Caki2 (cell line): Measurements from ENCODE around the gene URAD. TPM values are rescaled to one million over a fixed set of nuclear protein-coding genes. Genes with fewer than 3 reads are reported as not detected.

Experiments
- DNase-seq: peaks from one replicate; pipeline ENCODE4 v3.0.0-alpha.2; 2015; ENCODE audit warnings: low read depth
- in situ Hi-C: cut with HindIII; loops from 2 replicates; pipeline ENCODE4 v1.10.0; 2016; ENCODE audit warnings: low sequenced_read_pairs, low pct_unique_long_range_greater_than_20kb, mixed read lengths
- total RNA-seq: library from RNA; depleted of rRNA; stranded (reverse); fragments of >200 nt; shearing (Covaris generic); gene quantifications from 2 replicates; pipeline ENCODE4 v1.2.3, GENCODE V29; 2014; ENCODE audit warnings: low replicate concordance

URAD gene
- total RNA-seq, 1 experiment from 2014 or later = not detected

DNA sequence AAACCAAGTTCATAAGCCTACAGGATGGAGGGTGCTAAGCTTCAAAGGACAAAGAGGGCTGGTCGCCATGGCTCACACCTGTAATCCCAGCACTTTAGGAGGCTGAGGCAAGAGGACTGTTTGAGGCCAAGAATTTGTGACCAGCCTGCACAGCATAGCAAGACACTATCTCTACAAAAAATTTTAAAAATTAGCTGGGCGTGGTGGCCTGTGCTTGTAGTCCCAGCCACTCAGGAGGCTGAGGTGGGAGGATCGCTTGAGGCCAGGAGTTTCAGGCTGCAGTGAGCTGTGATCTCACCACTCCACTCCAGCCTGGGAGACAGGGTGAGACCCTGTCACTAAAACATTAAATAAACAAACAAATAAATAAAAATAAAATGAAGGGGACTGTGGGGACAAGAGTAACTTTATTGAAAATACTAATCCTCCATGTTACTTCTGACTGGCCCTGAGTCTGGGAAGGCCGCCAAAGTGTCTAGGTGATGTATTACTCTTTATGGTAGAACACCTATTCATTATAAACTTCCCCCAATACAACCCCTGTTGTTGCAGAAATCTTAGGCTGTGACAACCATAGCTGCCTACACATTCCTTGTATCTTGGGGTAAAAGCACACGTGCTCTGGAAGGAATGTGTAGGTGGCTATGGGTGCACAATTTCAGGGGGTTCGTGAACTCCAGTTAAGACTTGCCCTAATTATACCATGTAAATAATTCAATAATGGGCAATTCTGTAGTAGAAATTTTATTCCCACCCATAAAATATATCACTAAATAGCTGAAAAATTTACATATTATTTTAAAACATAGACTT lies 14.6 kb upstream of the URAD start:
- DNase-seq = no peak
- in situ Hi-C loops = no loop called here

DNA sequence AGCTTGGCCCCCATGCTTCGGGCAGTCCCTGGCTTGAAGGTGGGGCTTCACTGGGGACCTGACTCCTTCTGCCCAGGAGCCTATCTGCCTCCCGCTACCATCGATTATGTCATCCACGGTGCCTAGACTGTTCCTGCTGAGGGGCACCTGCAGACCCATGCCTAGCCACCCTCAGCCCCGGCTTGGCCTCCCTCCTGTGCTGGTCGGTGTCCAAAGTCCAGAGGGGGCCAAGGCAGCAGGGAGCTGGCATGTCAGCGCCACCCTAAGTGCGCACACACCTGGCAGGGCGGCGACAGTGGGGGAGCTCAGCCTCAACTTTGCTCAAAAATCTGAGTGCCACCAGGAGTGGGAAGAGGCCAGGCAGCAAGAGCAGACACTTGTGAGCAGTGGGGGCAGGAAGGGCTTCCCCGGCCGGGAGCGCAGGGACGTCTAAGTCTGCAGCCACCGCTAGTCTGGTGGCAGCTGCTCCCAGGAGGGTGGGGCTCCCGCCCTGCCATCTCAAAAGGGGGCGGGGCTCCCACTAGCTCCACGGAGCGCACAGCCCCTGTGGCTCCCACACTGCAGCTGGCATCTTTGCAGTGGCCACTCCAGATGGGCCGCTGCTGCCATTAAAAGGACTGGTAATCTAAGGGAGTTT lies 13.5 kb upstream of the URAD start:
- DNase-seq = no peak
- in situ Hi-C loops = no loop called here

DNA sequence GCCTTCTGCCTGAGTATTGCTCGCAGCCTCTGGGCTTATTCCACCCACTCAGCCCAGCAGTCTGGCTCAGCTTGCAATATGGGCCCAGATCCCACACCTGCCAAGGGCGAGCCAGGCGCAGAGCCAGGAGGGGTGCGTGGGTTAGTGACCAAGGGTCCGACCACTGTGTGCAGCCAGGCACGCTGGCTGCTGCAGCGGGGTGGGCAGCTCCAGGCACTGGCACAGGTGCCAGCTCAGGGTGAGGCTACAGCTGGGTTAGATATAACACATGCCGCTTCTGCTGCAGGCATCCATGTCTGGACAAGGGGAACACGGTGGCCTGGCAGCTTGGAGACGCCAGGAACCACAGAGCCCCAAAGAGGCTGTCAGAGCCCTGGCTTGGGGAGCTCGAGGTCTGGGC lies 12.6 kb upstream of the URAD start:
- in situ Hi-C loops = no loop called here
- no peak for DNase-seq

DNA sequence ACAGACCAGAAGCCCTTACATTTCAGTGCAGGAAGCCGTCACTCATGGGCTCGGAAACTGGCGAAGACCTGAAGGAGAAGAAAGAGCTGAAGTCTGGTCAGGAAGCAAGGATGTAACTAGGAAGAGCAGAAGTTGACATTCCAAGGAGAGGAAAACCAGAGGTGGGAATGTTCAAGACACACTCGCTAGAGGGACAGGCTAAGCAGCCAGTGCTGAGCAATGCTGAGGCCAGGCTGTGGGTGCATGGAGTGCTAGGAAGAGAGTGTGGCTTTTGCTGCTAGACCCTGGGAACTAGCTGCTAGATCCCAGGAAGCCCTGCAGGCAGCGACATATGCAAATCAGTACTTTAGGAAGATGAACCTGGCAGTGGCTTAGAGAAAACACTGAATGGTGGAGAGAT lies 12.1 kb upstream of the URAD start:
- DNase-seq = no peak
- in situ Hi-C loops = no loop called here

DNA sequence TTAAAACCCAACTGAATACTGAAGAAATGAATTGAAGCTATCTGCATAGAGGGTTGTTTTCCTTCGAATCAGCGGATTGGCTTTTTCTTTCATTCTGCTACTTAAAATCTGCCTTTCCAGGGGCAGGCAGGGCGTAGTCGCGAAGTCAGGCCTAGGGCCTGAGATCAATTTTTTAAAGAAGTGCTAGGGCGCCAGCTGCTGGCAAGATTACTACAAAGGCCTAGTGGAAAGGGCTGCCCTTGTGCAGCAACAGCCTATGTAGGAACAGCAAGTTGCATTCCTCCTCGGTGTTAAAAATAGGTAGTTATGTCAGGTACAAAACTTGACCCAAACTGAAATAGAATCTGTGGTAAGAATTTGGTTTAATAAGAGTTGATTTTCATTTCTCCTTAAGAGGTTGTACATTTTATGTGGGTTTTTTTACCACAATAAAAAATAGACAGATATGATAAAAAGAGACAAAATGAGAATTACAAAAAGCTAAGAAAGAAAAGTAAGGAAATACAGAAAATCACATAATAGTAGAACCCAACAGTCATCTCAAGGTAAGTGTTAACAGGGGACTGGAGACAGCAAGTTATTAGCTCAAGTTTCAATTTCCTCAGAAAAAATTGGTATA lies 9.5 kb upstream of the URAD start:
- DNase-seq = peak; percentile 7
- in situ Hi-C loops = no loop called here

DNA sequence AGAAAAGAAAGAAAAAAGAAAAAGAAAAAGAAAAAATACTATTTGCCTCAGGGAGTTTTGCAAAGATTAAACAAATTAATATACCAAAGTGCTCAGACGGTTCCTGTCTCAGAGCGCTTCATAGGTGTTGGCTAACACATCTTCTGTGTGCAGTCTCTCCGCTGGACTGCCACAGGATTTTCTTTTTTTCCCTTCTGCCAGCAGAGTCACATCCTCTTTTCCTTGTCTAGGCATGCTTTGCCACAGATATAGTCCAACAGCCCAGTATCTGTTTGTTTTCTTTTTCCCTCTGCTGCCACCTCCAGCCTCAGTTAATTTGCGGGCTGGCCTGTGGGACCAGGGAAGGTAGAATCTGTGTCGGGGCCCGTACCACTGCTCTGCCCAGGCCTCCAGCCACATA lies 3.4 kb upstream of the URAD start:
- in situ Hi-C loops = no loop called here
- DNase-seq = no peak

DNA sequence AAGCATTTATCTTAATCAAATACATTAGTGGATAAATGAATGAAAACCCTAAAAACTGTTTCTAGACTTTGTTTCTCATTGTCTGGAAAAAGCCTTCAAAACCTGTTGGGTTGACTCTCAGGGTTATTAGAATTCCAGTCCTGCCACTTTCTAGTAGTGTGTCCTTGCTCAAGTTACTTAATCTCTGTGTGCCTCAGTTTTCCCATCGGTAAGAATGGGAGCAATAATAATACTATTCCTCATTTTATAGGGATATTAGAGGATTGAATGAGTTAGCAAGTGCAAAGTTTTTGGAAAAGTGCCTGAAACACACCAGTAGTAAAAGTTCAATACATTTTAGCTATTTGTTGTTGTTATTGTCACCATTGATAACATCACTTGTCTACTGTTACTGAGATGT lies 2.9 kb downstream of the URAD start:
- DNase-seq = no peak
- in situ Hi-C loops = no loop called here

DNA sequence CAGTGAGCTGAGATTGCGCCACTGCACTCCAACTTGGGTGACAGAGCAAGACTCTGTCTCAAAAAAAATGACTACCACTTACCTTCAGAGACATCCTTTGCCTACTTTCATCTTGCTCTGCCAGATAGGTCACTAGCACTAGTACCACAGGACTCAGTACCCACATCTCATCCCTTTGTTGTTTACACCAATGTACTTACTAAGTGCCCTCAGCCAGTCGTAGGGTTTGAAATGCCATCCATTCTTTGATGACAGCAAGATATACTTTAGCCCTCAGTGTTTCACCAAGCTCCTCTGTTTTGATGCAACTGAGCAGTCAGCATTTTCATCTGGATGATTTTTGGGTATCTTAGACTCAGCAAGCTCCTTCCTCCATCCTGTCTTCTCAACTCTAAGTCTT lies 6.1 kb downstream of the URAD start:
- in situ Hi-C loops = no loop called here
- DNase-seq = no peak

DNA sequence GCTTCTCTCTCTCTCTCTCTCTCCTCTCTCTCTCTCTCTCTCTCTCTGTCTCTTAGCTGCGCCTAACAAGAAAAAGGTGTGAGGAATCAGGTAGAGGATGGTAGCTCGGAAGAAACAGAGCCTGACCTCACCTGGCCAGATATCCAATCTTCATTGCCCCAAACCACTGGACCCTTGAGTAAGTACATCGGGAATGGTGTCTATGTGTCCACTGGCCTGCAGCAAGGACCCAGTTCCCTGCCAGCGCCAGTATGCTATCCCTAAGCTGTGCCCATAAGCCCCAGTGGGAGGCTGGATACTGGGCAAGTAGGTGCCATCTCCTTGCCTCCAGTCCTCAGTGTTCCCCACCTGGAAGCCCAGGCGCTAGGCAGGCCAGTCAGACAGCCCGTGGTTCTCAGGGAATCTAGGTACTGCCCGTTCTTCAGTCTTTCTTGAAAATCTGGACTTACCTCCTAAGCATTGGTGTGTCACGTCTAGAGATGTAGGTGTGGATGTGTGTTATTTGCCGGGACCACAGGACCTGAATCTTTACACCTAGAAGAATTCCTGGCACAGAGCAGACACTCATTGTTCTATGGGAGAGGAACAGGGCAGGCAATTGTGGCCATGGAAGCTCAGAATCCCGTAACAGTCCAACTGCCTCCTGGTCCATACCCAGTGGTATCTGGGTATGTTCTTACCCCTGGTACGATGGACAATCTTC lies 7.3 kb downstream of the URAD start:
- no peak for DNase-seq
- in situ Hi-C loops = no loop called here

DNA sequence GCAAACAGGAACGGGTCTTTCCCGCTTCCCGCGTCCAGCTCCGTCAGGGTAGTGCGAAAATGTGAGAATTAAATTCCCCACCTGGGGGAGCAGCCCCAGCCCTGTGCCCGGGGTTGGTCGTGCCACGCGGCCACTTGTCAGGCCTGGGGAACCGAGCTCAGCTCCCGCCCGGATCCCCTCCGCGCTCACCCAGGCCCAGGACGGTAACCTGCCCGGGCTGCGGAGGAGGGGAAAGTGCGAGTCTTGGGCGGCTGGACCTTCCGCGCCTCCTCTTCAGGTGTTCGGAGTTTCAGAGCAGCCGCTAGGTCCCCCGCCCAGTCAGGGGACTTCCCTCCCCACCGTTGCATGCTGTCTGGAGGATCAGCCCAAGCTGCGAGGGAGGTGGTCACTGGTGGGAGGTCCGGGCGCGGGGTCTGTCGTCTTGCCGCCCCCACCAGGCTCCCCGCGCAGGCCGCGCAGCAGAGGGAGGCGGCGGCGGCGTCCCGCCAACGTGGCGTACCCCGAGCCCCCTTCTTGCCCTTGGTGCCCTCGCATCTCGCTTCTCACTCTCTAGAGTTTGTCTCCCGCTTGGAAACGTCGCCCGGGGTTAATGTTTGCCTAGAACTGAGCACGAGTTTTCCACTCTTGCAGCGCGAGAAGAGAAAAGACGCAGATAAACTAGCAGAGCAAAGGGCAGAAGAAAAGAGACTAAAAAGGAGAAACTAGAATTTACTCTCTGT lies 8.1 kb downstream of the URAD start:
- no peak for DNase-seq
- in situ Hi-C loops = no loop called here

DNA sequence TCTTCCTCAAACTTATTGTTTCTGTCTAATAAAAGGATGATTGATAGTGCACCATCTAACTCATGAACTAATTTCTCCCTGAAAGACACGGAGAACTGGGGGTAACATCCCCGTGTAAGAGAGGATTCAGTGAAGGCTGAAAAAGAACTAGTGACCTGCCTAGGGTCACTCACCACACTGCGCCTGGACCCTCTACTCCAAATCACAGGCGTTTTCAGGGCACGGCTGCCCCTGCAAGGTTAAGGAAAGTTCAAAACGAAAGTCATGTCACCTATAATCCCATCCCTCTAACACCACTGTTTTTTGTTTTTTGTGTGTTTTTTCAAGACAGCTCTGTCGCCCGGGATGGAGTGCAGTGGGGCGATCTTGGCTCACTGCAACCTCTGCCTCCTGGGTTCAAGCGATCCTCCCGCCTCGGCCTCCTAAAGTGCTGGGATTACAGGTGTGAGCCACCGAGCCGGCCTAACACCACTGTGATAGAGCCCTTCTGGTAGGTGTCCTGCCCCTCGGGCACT lies 8.7 kb downstream of the URAD start:
- DNase-seq = no peak
- in situ Hi-C loops = no loop called here

DNA sequence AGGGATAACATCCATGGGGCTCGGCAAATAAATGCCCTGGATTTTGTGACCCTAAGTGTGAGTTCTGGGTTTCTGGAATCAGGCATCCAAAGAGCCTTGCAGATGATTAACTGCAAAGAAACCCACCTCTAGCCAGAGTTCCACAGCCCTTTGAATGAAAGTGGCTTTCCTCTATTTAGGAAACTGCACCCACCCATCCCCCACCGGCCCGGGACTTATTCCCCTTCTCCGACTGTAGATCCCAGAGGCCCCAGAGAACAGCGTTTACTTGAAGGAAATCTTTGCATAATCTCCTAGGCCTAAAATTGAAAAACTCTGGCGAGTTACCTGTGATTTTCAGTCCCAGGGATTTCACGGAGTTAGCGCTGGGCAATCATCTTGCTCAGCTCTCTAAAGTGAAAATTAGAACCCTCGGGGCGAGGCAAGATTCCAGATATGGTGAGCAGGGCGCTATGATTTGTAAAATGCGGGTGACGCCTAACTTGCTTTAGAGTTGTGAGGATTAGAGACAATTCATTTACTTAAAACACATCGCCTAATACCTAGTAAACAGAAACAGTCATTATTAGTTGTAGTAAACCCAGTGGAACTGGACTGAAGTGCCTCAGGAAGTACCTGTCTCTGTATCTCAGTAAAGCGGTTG lies 9.4 kb downstream of the URAD start:
- in situ Hi-C loops = no loop called here
- no peak for DNase-seq

DNA sequence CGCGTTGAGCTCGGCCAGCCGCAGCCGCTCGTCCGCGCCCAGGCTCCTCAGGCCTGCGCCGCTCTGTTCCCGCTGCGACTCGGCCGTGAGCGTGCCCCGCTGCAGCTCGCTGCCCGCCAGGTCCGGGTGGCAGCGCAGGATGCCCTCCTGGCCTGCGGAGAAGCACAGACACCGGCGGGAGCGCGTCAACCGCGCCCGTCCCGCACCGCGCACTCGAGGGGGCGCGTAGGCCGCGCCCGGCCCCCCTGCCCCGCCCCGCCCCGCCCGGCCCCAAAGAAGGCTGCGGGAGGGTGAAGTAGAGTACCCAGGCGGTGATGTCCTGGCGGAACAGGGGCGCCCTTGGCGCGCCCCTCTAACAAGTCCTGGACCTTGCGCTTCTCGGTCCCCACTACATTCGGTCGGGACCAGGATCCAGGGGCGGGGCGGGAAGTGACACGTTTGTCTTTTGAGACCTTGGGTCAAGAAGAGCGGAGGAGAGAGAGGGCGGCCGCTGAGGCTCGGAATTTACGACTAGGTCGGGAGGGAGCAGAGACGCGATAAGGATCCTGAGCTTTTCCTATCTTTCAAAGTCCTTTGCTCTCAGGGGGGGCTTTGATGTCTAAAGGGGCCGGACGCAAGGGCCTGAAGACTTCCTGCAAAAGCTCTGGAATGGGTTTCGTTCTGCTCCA lies 10.1 kb downstream of the URAD start:
- in situ Hi-C loops = no loop called here
- DNase-seq = no peak

DNA sequence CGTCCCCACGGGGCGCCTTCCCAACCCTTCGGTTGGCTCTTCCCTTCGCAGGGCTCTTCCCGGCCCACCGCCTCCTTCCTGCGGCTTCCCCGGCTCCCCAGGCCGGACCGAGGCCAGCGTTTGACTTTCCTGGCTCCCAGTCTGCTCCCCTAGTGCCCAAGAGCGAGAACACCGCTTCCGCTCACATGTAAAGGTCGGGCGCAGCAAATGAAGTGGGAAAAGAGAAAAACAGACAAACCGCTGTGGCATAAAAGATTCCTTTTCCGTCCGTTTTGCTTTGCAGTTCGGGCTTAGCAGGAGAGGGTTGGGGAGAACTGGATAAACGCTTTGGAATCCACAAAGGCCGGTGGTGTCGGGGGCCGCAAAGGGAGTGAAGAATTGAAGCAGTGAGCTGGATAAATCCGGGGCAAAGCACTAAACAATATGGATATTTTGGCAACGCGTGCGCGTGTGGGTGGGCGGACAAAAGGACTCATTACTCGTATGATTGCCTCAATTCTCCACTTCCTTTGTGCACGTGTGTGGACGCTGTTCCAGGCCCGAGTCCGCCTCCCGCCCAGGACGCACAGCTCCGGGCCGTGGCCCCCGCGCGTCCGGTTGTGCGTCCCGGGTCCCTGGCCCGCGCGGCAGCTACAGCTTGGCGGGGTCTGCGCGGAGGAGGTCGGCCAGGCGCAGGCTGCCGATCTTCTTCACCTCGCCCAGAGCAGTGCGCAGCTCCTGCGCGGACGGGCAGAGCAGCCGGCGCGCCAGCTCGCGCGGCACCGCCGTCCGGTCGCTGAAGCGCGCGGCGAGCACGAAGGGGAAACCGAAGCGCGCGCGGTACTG lies 10.8 kb downstream of the URAD start:
- in situ Hi-C loops = no loop called here

DNA sequence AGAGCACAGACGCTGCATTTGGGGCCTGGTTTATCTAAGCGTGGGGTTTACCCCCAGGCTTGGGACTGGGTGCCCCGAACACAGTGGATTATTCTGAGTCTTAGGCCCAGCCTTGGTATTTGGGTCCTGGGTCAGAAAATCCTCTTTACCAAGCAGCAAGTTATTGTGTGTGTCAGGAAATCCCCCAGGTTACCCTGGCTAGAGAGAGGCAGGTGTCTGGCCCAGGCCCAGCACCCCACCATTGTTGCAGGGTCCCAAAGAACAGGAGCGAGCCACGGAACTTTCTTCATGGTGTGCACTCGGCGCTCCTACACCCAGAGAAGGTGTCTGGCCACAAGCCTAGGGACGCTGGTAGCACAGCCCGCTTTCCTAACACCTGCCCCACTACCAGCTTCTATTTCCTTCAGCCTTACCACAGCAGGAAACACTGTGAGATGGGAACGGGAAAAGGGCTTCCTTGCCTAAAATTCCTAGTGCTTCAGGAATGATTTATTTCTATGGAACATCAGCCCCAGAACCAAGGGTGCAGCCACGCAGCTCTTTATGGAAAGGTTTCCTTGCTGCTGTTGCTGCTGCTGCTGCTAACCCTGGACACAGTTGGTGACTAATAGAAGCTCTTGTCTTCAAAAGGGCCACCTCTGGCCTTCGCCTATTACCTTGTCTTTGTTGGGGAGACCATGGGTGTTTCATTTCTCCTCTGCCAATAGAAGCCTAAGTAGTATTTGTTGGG lies 12.0 kb downstream of the URAD start:
- in situ Hi-C loops = no loop called here
- no peak for DNase-seq

More for the DNA sequence above, 10.8 kb downstream of the URAD start:
- DNase-seq = no peak
